Spleen (tissue), 11 donors: ENCODE measurements around the gene CPLX1. TPM values are rescaled to one million over a fixed set of nuclear protein-coding genes. Genes with fewer than 3 reads are reported as not detected.
A peak's percentile ranks its signal among the peaks of the same experiment; 100 is the strongest.

ENCODE experiments used
- DNase-seq: peaks from one replicate; pipeline ENCODE4 v3.0.0-alpha.2; 2020
- H3K27ac ChIP-seq, 8 donors: fragments of 200-600 bp; sonication (generic) in 7 of 8; 1 replicate in 4 of 8; 2 replicates in 4 of 8; pipeline versions ENCODE4 v1.5.0 to v1.8.0; 2016 to 2021; ENCODE audit warnings: inconsistent platforms in 4 of 8, mild to moderate bottlenecking in 4 of 8, moderate library complexity in 1 of 8
- H3K27me3 ChIP-seq, 7 donors: fragments of 200-600 bp; sonication (generic) in 6 of 7; replicated peaks in 1 of 7; 1 replicate in 4 of 7; 2 replicates in 3 of 7; pipeline versions ENCODE4 v1.5.0 to v1.8.0; 2016 to 2021; ENCODE audit warnings: inconsistent platforms in 3 of 7, mild to moderate bottlenecking in 1 of 7
- H3K36me3 ChIP-seq, 6 donors: fragments of 200-600 bp; sonication (generic) in 5 of 6; 1 replicate in 4 of 6; 2 replicates in 2 of 6; pipeline versions ENCODE4 v1.5.0 to v1.8.0; 2016 to 2021; ENCODE audit warnings: inconsistent platforms in 2 of 6
- H3K4me1 ChIP-seq, 6 donors: fragments of 200-600 bp; sonication (generic) in 5 of 6; 1 replicate in 3 of 6; 2 replicates in 3 of 6; pipeline versions ENCODE4 v1.5.0 to v1.8.0; 2016 to 2021; ENCODE audit warnings: inconsistent platforms in 3 of 6
- H3K4me3 ChIP-seq, 8 donors: fragments of 200-600 bp; sonication (generic) in 7 of 8; 1 replicate in 4 of 8; 2 replicates in 4 of 8; pipeline versions ENCODE4 v1.5.0 to v1.8.0; 2016 to 2021; ENCODE audit warnings: inconsistent platforms in 4 of 8, mild to moderate bottlenecking in 4 of 8, moderate library complexity in 2 of 8
- H3K9me3 ChIP-seq, 8 donors: fragments of 200-600 bp; sonication (generic) in 7 of 8; 1 replicate in 4 of 8; 2 replicates in 4 of 8; pipeline versions ENCODE4 v1.5.0 to v1.8.0; 2016 to 2021; ENCODE audit warnings: inconsistent platforms in 4 of 8
- CTCF ChIP-seq, 11 experiments: fragments of 200-600 bp in 7 of 11; fragments of 450-650 bp in 4 of 11; sonication (generic) in 4 of 11; IDR thresholded peaks in 8 of 11; conservative IDR thresholded peaks in 3 of 11; 1 replicate in 7 of 11; 2 replicates in 4 of 11; pipeline versions ENCODE4 v1.4.0 to v1.8.0; 2016 to 2021; ENCODE audit warnings: antibody characterized with exemption in 11 of 11, inconsistent platforms in 4 of 11, mild to moderate bottlenecking in 1 of 11
- POLR2A ChIP-seq, 3 donors: fragments of 450-650 bp; IDR thresholded peaks; one replicate each; pipeline ENCODE4 v1.5.1; 2017; ENCODE audit warnings: antibody characterized with exemption in 3 of 3, mild to moderate bottlenecking in 1 of 3
- POLR2AphosphoS5 ChIP-seq, 3 donors: sonication (generic); formaldehyde crosslinking; IDR thresholded peaks; one replicate each; pipeline ENCODE4 v1.5.1; 2017; ENCODE audit warnings: antibody characterized with exemption in 3 of 3
- WGBS, 5 donors: extraction: QIAGEN DNeasy Blood & Tissue Kit in 3 of 5; methylation state at CpG; one replicate each; pipeline versions ENCODE4 v1.1.5 to v1.1.7; 2013 to 2018; 5-methylcytosine and 5-hydroxymethylcytosine counted together
- intact Hi-C: fragments of 100-400 bp; cut with DNase I; formaldehyde crosslinking; loops from one replicate; pipeline ENCODE4 v1.15.0; 2023; ENCODE audit warnings: low total_unique reads
- polyA plus RNA-seq, 3 donors: library from polyadenylated mRNA; stranded (reverse); fragments of 200-250 nt; gene quantifications; one replicate each; pipeline ENCODE4 v1.2.1, GENCODE V29; 2013
- total RNA-seq, 7 donors: library from RNA; depleted of rRNA in 3 of 7; stranded (reverse); fragments of >200 nt in 3 of 7; fragmentation: NEBNext Ultra II Directional in 4 of 7; extraction: Animal tissue kit (Norgen Biotek cat#: 25700) in 4 of 7; gene quantifications; one replicate each; pipeline versions ENCODE4 v1.1.0 to v1.2.1, GENCODE V29; 2016 to 2021
- donor health status: healthy with polysubstance abuse.
- donor health status: DM: no; HTN: no; CAD: no; lungs with moderate emphysema.
- donor health status: DM: no; HTN: no; CAD: no.
- donor health status: Bipolar disorder and iron deficiency.
- donor health status: healthy.
- donor health status: DM: no; HTN: no; CAD: no.
- donor health status: DM: yes; HTN: yes; CAD: no.

Gene CPLX1
- total and polyA plus RNA-seq, 10 donors, result 1.3 to 20.7 (median 11.5) TPM

GRCh38 chr4:839675-840443 lies 13.9 kb upstream of the CPLX1 start:
- intact Hi-C loops, result no loop called here
- TF ChIP-seq POLR2A (IDR thresholded peaks at IDR 0.05), result no peak
- no peak for TF ChIP-seq CTCF (IDR thresholded peaks at IDR 0.05 in 8 of 11, conservative IDR thresholded peaks at IDR 0.05 in 3 of 11)
- TF ChIP-seq POLR2AphosphoS5 (IDR thresholded peaks at IDR 0.05), result no peak
- peaks cover 0 to 33% (median 0%) of the 10 kb centered on the region in 6 donors for H3K36me3 ChIP-seq
- H3K9me3 ChIP-seq, result peaks cover 5 to 64% (median 47%) of the 10 kb centered on the region in 8 donors
- no peak overlapping the region for H3K4me3 ChIP-seq
- DNase-seq, result no peak
- no peaks in the 10 kb centered on the region for H3K27me3 ChIP-seq
- peaks cover 0 to 13% (median 4%) of the 10 kb centered on the region in 6 donors for H3K4me1 ChIP-seq
- 82 to 92% (median 83%) methylated on average over 4 of the region's 4 CpGs for WGBS, 5 donors
- H3K27ac ChIP-seq, result no peak overlapping the region

GRCh38 chr4:837772-838171 lies 11.8 kb upstream of the CPLX1 start:
- no peak for DNase-seq
- Histone ChIP-seq H3K27ac (no peak overlapping the region), H3K36me3 (peaks cover 0 to 14% (median 0%) of the 10 kb centered on the region in 6 donors), H3K4me3 (no peak overlapping the region), H3K9me3 (peaks cover 5 to 54% (median 37%) of the 10 kb centered on the region in 8 donors), H3K27me3 (peaks cover 0 to 4% (median 0%) of the 10 kb centered on the region in 7 donors), H3K4me1 (peaks cover 0 to 21% (median 8%) of the 10 kb centered on the region in 6 donors)
- 88 to 100% (median 96%) methylated on average over 1 of the region's 1 CpG for WGBS, 5 donors
- TF ChIP-seq POLR2A (IDR thresholded peaks at IDR 0.05) (no peak), CTCF (IDR thresholded peaks at IDR 0.05 in 8 of 11, conservative IDR thresholded peaks at IDR 0.05 in 3 of 11) (no peak), POLR2AphosphoS5 (IDR thresholded peaks at IDR 0.05) (no peak)
- intact Hi-C loops, result no loop called here

GRCh38 chr4:836750-837301 lies 10.9 kb upstream of the CPLX1 start:
- H3K4me3 ChIP-seq, result no peak overlapping the region
- intact Hi-C loops, result no loop called here
- peak; percentile 84 for DNase-seq

More at GRCh38 chr4:836750-837301, 10.9 kb upstream of the CPLX1 start:
- H3K9me3 ChIP-seq, result peaks cover 5 to 58% (median 41%) of the 10 kb centered on the region in 8 donors
- TF ChIP-seq CTCF (IDR thresholded peaks at IDR 0.05 in 8 of 11, conservative IDR thresholded peaks at IDR 0.05 in 3 of 11) (no peak), POLR2AphosphoS5 (IDR thresholded peaks at IDR 0.05) (peak in 2 of 3 donors; percentile 66 to 80)
- peaks cover 0 to 23% (median 8%) of the 10 kb centered on the region in 6 donors for H3K4me1 ChIP-seq
- H3K27me3 ChIP-seq, result peaks cover 0 to 10% (median 0%) of the 10 kb centered on the region in 7 donors
- 61 to 87% (median 84%) methylated on average over 15 to 22 of the region's 22 CpGs for WGBS, 5 donors
- H3K27ac ChIP-seq, result peak overlapping the region in 5 of 8 donors; percentile 3 to 53 (median 34)
- peaks cover 0 to 6% (median 0%) of the 10 kb centered on the region in 6 donors for H3K36me3 ChIP-seq
